Measurements from ENCODE around the gene GFAP.

GFAP gene

DNA sequence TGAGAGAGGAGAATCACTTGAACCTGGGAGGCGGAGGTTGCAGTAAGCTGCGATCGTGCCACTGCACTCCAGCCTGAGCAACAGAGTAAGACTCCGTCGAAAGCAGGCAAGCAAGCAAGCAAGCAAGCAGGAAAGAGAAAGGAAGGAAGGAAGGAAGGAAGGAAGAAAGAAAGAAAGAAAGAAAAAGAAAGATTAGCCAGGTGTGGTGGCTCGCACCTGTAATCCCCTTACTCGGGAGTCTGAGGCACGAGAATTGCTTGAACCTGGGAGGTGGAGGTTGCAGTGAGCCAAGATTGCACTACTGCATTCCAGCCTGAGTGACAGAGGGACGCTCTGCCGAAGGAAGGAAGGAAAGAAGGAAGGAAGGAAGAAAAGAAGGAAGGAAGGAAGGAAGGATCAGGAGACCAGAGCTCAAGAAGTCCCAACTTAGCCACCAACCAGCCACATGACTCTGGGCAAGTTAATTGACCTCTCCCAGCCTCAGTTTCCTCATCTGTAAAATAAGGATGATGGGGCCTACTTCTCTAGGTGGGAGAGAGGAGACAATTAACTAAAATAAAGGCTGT, 6.5 kb downstream of the GFAP start:
- TF ChIP-seq RAD21 (IDR thresholded peaks at IDR 0.05; ENCODE audit: low read depth) (no peak), TEAD4 (IDR thresholded peaks at IDR 0.05) (no peak)

DNA sequence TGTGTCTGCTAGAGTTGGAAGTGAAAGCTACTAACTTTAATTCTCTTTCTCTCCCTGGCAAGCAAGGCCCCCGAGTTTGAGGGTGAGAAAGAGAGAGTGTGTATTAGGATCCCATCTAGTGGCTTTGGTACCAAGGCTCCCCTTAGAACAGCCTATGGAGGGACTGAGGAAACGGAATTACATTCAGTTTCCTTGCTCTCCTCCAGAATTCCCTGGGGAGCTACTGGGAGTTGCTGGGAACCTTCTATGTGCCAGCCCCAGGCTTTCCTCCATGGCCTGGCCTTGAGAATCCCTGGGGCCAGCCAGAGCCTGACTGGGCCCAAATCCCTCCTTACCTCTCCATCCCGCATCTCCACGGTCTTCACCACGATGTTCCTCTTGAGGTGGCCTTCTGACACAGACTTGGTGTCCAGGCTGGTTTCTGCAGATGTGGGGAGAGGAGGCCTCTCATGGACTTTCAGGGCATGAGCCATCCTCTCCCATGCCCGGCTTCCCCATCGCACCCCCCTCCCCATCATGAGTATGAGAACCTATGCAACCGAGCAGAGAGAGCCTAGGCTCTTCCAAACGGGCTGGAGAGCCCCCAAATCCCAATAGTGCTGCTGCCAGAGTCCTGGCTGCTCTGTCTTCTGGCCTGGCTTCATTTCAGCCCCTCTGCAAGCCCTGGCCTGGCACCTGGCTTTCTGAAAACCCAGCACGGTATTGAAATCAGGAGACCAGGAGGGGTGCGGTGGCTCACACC, 7.4 kb downstream of the GFAP start:
- TF ChIP-seq YY1 (IDR thresholded peaks at IDR 0.05; ENCODE audit: low read depth), result no peak
- TF ChIP-seq, protein P1, sequence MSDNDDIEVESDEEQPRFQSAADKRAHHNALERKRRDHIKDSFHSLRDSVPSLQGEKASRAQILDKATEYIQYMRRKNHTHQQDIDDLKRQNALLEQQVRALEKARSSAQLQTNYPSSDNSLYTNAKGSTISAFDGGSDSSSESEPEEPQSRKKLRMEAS (IDR thresholded peaks at IDR 0.05), result no peak
- TF ChIP-seq TEAD4 (IDR thresholded peaks at IDR 0.05), result no peak
- no peak for TF ChIP-seq CEBPB (IDR thresholded peaks at IDR 0.05)
- TF ChIP-seq, protein P2, sequence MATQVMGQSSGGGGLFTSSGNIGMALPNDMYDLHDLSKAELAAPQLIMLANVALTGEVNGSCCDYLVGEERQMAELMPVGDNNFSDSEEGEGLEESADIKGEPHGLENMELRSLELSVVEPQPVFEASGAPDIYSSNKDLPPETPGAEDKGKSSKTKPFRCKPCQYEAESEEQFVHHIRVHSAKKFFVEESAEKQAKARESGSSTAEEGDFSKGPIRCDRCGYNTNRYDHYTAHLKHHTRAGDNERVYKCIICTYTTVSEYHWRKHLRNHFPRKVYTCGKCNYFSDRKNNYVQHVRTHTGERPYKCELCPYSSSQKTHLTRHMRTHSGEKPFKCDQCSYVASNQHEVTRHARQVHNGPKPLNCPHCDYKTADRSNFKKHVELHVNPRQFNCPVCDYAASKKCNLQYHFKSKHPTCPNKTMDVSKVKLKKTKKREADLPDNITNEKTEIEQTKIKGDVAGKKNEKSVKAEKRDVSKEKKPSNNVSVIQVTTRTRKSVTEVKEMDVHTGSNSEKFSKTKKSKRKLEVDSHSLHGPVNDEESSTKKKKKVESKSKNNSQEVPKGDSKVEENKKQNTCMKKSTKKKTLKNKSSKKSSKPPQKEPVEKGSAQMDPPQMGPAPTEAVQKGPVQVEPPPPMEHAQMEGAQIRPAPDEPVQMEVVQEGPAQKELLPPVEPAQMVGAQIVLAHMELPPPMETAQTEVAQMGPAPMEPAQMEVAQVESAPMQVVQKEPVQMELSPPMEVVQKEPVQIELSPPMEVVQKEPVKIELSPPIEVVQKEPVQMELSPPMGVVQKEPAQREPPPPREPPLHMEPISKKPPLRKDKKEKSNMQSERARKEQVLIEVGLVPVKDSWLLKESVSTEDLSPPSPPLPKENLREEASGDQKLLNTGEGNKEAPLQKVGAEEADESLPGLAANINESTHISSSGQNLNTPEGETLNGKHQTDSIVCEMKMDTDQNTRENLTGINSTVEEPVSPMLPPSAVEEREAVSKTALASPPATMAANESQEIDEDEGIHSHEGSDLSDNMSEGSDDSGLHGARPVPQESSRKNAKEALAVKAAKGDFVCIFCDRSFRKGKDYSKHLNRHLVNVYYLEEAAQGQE (IDR thresholded peaks at IDR 0.05; ENCODE audit: low read depth), result no peak
- no peak for TF ChIP-seq NFIC (IDR thresholded peaks at IDR 0.05)
- no peak for TF ChIP-seq FOXM1 (IDR thresholded peaks at IDR 0.05; ENCODE audit: borderline replicate concordance, low read depth)
- TF ChIP-seq CREB1 (IDR thresholded peaks at IDR 0.05; ENCODE audit: low read depth), result no peak
- TF ChIP-seq, protein P3, sequence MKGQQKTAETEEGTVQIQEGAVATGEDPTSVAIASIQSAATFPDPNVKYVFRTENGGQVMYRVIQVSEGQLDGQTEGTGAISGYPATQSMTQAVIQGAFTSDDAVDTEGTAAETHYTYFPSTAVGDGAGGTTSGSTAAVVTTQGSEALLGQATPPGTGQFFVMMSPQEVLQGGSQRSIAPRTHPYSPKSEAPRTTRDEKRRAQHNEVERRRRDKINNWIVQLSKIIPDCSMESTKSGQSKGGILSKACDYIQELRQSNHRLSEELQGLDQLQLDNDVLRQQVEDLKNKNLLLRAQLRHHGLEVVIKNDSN (IDR thresholded peaks at IDR 0.05), result no peak
- TF ChIP-seq ZBTB7A (IDR thresholded peaks at IDR 0.05; ENCODE audit: low read depth), result no peak
- TF ChIP-seq RAD21 (IDR thresholded peaks at IDR 0.05; ENCODE audit: low read depth), result no peak
- no peak for TF ChIP-seq EP300 (IDR thresholded peaks at IDR 0.05; ENCODE audit: borderline replicate concordance)
- no peak for TF ChIP-seq EGR1 (IDR thresholded peaks at IDR 0.05)

DNA sequence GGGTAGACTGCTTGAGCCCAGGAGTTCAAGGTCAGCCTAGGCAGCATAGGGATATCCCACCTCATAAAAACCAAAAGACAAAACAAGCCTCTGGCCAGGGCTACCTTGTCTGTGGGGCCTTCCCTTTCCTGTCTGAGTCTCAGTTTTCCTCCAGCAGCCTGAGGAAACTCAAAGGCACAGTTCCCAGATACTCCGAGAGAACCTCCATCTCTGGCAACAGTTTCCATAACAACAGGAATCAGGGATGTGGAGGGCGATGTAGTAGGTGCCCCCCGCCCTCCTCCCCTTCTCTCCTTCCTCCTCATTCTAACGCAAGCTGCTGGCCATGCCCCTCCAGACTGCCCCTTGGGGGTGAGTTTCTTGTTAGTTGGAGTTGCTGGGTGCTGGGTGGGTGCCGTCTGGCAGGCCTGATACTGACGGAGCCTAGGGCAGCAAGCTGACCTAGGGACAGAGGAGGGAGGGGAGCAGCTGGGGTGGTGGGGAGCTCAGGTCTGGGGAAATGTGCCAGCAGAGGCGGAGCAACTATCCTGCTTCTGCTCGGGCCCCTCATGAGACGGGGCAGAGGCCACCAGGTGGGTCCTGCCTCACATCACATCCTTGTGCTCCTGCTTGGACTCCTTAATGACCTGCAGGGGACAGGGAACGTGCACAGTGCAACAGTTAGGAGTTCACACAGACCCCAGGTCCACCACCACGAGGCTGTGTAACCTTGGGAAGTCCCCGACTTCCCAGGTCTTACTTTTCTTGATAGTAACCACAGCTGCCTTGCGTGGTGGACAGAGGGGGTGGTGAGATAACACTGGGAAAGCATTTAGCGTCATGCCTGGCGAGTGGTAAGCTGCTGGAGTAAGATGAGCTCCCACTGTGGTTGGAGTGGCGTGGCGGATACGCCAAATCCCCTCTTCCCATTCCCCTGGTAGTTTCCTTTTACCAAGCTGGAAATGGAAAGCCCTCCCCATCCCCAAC, 8.3 kb downstream of the GFAP start:
- TF ChIP-seq YY1 (IDR thresholded peaks at IDR 0.05; ENCODE audit: low read depth) (no peak), TCF12 (IDR thresholded peaks at IDR 0.05; ENCODE audit: low read depth) (no peak), EP300 (IDR thresholded peaks at IDR 0.05; ENCODE audit: borderline replicate concordance) (no peak), CREB1 (IDR thresholded peaks at IDR 0.05; ENCODE audit: low read depth) (no peak), NFIC (IDR thresholded peaks at IDR 0.05) (no peak), TEAD4 (IDR thresholded peaks at IDR 0.05) (no peak), FOXM1 (IDR thresholded peaks at IDR 0.05; ENCODE audit: borderline replicate concordance, low read depth) (no peak), CEBPB (IDR thresholded peaks at IDR 0.05) (no peak), RAD21 (IDR thresholded peaks at IDR 0.05; ENCODE audit: low read depth) (no peak), EGR1 (IDR thresholded peaks at IDR 0.05) (no peak), ZBTB7A (IDR thresholded peaks at IDR 0.05; ENCODE audit: low read depth) (no peak), TAF1 (IDR thresholded peaks at IDR 0.05; ENCODE audit: low read depth) (no peak)
- TF ChIP-seq, protein P2 (IDR thresholded peaks at IDR 0.05; ENCODE audit: low read depth), result no peak
- TF ChIP-seq, protein P1 (IDR thresholded peaks at IDR 0.05), result no peak
- TF ChIP-seq, protein P3 (IDR thresholded peaks at IDR 0.05), result no peak

DNA sequence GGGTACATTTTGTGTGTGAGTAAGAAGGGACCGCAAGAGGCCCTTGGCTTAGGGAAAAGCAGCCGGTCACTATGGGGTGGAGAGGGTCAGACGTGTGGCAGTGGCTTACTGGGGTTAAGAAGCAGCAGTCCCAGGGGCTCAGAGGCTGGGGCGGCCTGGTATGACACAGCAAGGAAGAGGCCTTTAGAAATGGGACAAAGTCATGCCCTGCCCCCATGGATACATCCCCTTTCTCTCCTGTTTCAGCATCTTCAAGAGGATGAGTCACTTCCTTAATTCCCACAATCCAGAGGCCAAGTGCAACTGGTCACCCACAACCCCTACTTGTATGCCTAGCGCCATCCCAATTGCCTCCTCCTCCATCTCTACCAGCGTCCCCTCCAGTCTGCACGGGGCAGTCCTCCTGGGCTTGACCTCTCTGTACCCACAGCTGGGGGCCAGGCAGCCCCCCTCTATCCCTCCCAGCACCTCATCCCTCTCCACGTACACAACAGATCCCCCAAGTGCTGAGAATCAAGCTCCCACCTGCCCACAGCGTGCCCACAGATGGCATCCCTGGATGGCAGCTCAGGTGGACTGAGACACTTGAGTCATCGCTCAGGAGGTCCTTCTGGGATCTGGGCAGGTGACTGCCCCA, 9.2 kb downstream of the GFAP start:
- TF ChIP-seq TAF1 (IDR thresholded peaks at IDR 0.05; ENCODE audit: low read depth), result no peak
- TF ChIP-seq EGR1 (IDR thresholded peaks at IDR 0.05), result no peak
- TF ChIP-seq TCF12 (IDR thresholded peaks at IDR 0.05; ENCODE audit: low read depth), result no peak
- no peak for TF ChIP-seq NFIC (IDR thresholded peaks at IDR 0.05)
- no peak for TF ChIP-seq ZBTB7A (IDR thresholded peaks at IDR 0.05; ENCODE audit: low read depth)
- TF ChIP-seq TEAD4 (IDR thresholded peaks at IDR 0.05), result no peak
- TF ChIP-seq FOXM1 (IDR thresholded peaks at IDR 0.05; ENCODE audit: borderline replicate concordance, low read depth), result no peak
- TF ChIP-seq, protein P3 (IDR thresholded peaks at IDR 0.05), result no peak
- TF ChIP-seq, protein P2 (IDR thresholded peaks at IDR 0.05; ENCODE audit: low read depth), result no peak
- TF ChIP-seq CEBPB (IDR thresholded peaks at IDR 0.05), result no peak
- TF ChIP-seq, protein P1 (IDR thresholded peaks at IDR 0.05), result no peak

Data from Ishikawa (cell line).